ENCODE results near the gene AKAP12. TPM values are rescaled to one million over a fixed set of nuclear protein-coding genes. Genes with fewer than 3 reads are reported as not detected.
"Not testable (repeated sequence)": the region's sequence is repeated elsewhere in the genome, so short reads cannot be mapped to it uniquely, and the experiment has no call there.

AKAP12 gene
- total RNA-seq, 3 donors from 2014 or later = 40.7 to 368 (median 127) TPM

DNA sequence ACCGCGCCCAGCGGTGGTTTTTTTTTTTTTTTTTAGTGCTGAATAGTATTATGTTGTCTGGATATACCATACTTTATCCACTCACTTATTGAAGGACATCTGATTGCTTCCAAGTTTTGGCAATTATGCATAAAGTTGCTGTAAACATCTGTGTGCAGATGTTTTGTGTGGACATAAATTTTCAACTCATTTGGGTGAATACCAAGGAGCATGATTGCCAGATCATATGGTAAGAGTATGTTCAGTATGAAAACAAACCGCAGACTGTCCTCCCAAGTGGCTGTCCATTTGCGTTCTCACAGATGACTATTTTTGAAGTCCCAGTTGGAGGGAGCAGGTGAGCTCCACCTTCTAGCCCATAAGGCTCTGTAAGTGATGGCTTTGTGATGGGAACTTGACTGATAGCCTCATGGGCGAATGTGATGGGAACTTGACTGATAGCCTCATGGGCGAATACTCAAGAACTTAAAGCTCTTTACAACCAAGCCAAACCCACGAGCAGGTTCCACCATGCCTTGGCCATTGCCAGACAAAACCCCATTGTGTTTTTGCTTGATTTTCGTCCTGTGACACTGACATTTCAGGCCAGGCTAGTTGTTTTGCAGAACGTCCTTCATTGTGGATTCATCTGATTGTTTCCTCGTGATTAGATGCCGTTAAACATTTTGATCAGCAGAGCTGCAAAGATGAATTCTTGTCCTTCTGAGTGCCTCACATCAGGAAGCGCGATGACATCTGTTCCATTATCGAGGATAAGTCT, 100.6 kb downstream of the AKAP12 start:
- DNase-seq (ENCODE audit: low spot score in 2 of 2) = no peak
- Histone ChIP-seq H3K27ac (no peak overlapping the region), H3K9me3 (no peaks in the 10 kb centered on the region), H3K4me3 (no peak overlapping the region), H3K27me3 (no peaks in the 10 kb centered on the region), H3K4me1 (no peaks in the 10 kb centered on the region), H3K36me3 (no peaks in the 10 kb centered on the region)
- intact Hi-C loops (cut with DNase I; ENCODE audit: low total_unique reads) = no loop called here
- no peak for TF ChIP-seq POLR2A (IDR thresholded peaks at IDR 0.05)
- TF ChIP-seq, protein P1, sequence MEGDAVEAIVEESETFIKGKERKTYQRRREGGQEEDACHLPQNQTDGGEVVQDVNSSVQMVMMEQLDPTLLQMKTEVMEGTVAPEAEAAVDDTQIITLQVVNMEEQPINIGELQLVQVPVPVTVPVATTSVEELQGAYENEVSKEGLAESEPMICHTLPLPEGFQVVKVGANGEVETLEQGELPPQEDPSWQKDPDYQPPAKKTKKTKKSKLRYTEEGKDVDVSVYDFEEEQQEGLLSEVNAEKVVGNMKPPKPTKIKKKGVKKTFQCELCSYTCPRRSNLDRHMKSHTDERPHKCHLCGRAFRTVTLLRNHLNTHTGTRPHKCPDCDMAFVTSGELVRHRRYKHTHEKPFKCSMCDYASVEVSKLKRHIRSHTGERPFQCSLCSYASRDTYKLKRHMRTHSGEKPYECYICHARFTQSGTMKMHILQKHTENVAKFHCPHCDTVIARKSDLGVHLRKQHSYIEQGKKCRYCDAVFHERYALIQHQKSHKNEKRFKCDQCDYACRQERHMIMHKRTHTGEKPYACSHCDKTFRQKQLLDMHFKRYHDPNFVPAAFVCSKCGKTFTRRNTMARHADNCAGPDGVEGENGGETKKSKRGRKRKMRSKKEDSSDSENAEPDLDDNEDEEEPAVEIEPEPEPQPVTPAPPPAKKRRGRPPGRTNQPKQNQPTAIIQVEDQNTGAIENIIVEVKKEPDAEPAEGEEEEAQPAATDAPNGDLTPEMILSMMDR (IDR thresholded peaks at IDR 0.05) = no peak
- no peak for TF ChIP-seq POLR2AphosphoS5 (IDR thresholded peaks at IDR 0.05)

DNA sequence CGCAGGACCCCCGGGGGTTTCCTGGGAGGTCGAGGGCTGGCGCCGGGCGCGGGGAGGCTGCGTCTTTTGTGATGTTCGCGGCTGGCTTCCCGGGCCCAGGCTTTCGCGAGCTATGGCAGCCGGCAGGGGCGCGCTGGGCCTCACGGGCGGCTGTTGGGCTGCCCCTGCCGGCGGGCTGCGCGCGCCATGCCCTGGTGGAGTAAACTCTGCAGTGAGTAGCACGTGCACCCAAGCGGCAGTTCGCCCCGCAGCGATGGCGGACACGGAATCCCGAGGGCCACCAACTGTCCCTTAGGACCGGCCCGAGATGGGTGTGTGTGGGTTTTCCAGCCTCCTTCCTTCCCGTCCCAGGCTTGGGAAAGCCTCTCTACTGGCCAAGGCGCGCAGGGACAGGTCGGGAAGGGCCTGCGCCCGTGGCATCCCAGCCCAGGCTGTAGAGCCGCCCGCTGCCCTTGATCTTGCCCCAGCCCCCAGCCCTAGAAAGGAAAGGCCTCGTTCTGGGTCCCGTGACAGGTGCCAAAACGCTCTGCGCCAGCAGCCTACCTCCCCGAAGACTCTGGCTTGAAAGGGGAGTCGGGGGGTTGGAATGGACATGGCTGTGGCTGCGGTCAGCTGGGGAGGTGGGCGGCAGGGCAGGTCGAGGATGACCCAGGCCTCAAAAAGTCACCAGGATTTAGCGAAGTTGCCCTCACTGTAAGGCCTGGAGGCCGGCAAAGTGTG, 101.9 kb downstream of the AKAP12 start:
- Histone ChIP-seq H3K27me3 (no peaks in the 10 kb centered on the region), H3K9me3 (no peaks in the 10 kb centered on the region), H3K27ac (no peak overlapping the region), H3K4me1 (no peaks in the 10 kb centered on the region), H3K36me3 (no peaks in the 10 kb centered on the region), H3K4me3 (no peak overlapping the region)
- intact Hi-C loops (cut with DNase I; ENCODE audit: low total_unique reads) = no loop called here
- TF ChIP-seq POLR2AphosphoS5 (IDR thresholded peaks at IDR 0.05) (no peak), POLR2A (IDR thresholded peaks at IDR 0.05) (no peak)
- TF ChIP-seq, protein P1 (IDR thresholded peaks at IDR 0.05) = no peak
- no peak for DNase-seq (ENCODE audit: low spot score in 2 of 2)

DNA sequence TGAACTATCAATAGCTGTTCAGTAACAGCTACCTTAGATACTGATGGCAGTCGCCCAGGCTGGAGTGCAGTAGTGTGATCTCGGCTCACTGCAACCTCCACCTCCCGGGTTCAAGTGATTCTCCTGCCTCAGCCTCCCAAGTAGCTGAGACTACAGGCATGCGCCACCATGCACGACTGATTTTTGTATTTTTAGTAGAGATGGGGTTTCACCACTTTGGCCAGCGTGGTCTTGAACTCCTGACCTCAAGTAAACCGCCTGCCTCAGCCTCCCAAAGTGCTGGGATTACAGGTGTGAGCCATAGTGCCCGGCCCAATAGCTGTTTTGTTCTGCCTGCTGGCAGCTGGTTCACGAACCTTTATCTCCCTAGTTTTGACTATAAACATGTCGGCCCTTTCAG, 103.0 kb downstream of the AKAP12 start:
- H3K36me3 ChIP-seq; intact Hi-C loops (cut with DNase I; ENCODE audit: low total_unique reads); H3K27me3 ChIP-seq; H3K27ac ChIP-seq; H3K4me3 ChIP-seq; DNase-seq (ENCODE audit: low spot score in 2 of 2); H3K4me1 ChIP-seq; H3K9me3 ChIP-seq: not testable (repeated sequence)

DNA sequence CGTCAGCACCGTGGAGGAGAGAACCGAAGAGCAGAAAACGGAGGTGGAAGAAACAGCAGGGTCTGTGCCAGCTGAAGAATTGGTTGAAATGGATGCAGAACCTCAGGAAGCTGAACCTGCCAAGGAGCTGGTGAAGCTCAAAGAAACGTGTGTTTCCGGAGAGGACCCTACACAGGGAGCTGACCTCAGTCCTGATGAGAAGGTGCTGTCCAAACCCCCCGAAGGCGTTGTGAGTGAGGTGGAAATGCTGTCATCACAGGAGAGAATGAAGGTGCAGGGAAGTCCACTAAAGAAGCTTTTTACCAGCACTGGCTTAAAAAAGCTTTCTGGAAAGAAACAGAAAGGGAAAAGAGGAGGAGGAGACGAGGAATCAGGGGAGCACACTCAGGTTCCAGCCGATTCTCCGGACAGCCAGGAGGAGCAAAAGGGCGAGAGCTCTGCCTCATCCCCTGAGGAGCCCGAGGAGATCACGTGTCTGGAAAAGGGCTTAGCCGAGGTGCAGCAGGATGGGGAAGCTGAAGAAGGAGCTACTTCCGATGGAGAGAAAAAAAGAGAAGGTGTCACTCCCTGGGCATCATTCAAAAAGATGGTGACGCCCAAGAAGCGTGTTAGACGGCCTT, 110.0 kb downstream of the AKAP12 start:
- DNase-seq (ENCODE audit: low spot score in 2 of 2) = no peak
- Histone ChIP-seq H3K36me3 (no peaks in the 10 kb centered on the region), H3K9me3 (no peaks in the 10 kb centered on the region), H3K27ac (no peak overlapping the region), H3K4me3 (no peak overlapping the region), H3K4me1 (no peaks in the 10 kb centered on the region), H3K27me3 (no peaks in the 10 kb centered on the region)
- intact Hi-C loops (cut with DNase I; ENCODE audit: low total_unique reads) = no loop called here
- no peak for TF ChIP-seq POLR2AphosphoS5 (IDR thresholded peaks at IDR 0.05)
- TF ChIP-seq POLR2A (IDR thresholded peaks at IDR 0.05) = no peak
- TF ChIP-seq, protein P1 (IDR thresholded peaks at IDR 0.05) = no peak

DNA sequence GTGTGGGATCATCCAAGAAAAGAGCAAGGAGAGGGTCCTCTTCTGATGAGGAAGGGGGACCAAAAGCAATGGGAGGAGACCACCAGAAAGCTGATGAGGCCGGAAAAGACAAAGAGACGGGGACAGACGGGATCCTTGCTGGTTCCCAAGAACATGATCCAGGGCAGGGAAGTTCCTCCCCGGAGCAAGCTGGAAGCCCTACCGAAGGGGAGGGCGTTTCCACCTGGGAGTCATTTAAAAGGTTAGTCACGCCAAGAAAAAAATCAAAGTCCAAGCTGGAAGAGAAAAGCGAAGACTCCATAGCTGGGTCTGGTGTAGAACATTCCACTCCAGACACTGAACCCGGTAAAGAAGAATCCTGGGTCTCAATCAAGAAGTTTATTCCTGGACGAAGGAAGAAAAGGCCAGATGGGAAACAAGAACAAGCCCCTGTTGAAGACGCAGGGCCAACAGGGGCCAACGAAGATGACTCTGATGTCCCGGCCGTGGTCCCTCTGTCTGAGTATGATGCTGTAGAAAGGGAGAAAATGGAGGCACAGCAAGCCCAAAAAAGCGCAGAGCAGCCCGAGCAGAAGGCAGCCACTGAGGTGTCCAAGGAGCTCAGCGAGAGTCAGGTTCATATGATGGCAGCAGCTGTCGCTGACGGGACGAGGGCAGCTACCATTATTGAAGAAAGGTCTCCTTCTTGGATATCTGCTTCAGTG, 110.8 kb downstream of the AKAP12 start:
- no peaks in the 10 kb centered on the region for H3K36me3 ChIP-seq
- no peak overlapping the region for H3K4me3 ChIP-seq
- H3K27me3 ChIP-seq = no peaks in the 10 kb centered on the region
- DNase-seq (ENCODE audit: low spot score in 2 of 2) = no peak
- TF ChIP-seq POLR2AphosphoS5 (IDR thresholded peaks at IDR 0.05) = no peak
- TF ChIP-seq, protein P1 (IDR thresholded peaks at IDR 0.05) = no peak
- TF ChIP-seq POLR2A (IDR thresholded peaks at IDR 0.05) = no peak
- no peaks in the 10 kb centered on the region for H3K4me1 ChIP-seq
- no peak overlapping the region for H3K27ac ChIP-seq
- intact Hi-C loops (cut with DNase I; ENCODE audit: low total_unique reads) = no loop called here
- H3K9me3 ChIP-seq = no peaks in the 10 kb centered on the region
